RWPE1 (cell line): ENCODE results near the gene SPATA6L.

Experiments
- CTCF ChIA-PET: fragments of 350-600 bp; sonication (Branson Sonifier 250); formaldehyde crosslinking; extraction: SDS; loops from one replicate; lab custom pipeline; 2021; lab: Yijun Ruan, JAX
- POLR2A ChIA-PET: fragments of 400-600 bp; formaldehyde crosslinking; extraction: SDS; loops from one replicate; lab custom pipeline; 2020; ENCODE audit warnings: antibody characterized with exemption; ENCODE audit not compliant: low non-redundant PET; lab: Yijun Ruan, JAX
- DNase-seq: peaks from one replicate; pipeline ENCODE4 v3.0.0; 2012; ENCODE audit warnings: low spot score
- H3K27ac ChIP-seq: fragments of 450-650 bp; 2 replicates; pipeline ENCODE4 v1.5.1; 2017
- CTCF ChIP-seq: fragments of 450-650 bp; conservative IDR thresholded peaks from 2 replicates; pipeline ENCODE4 v1.5.1; 2017; ENCODE audit warnings: low read depth, mild to moderate bottlenecking

Gene SPATA6L

GRCh38 chr9:4581861-4582565 is 84.3 kb downstream of the SPATA6L start:
- H3K27ac ChIP-seq = no peak overlapping the region
- CTCF ChIA-PET = no interaction called here
- no peak for TF ChIP-seq CTCF
- POLR2A ChIA-PET = no interaction called here
- no peak for DNase-seq

- no peak overlapping the region for H3K27ac ChIP-seq
- DNase-seq = no peak
- CTCF ChIA-PET = no interaction called here
- POLR2A ChIA-PET = no interaction called here
- no peak for TF ChIP-seq CTCF
Measured at GRCh38 chr9:4581035-4581760, 85.1 kb downstream of the SPATA6L start.

GRCh38 chr9:4579001-4579400 is 87.3 kb downstream of the SPATA6L start:
- POLR2A ChIA-PET = no interaction called here
- DNase-seq = no peak
- CTCF ChIA-PET = no interaction called here
- no peak for TF ChIP-seq CTCF
- H3K27ac ChIP-seq = no peak overlapping the region

GRCh38 chr9:4576448-4576847 is 89.8 kb downstream of the SPATA6L start:
- no peak overlapping the region for H3K27ac ChIP-seq
- no peak for DNase-seq
- CTCF ChIA-PET = no interaction called here
- POLR2A ChIA-PET = no interaction called here
- TF ChIP-seq CTCF = no peak

- TF ChIP-seq CTCF = no peak
- ChIA-PET POLR2A (no interaction called here), CTCF (no interaction called here)
- H3K27ac ChIP-seq = no peak overlapping the region
- DNase-seq = no peak
Measured at GRCh38 chr9:4575997-4576396, 90.3 kb downstream of the SPATA6L start.

- ChIA-PET CTCF (no interaction called here), POLR2A (no interaction called here)
- TF ChIP-seq CTCF = no peak
- H3K27ac ChIP-seq = no peak overlapping the region
- DNase-seq = no peak
Measured at GRCh38 chr9:4574657-4575243, 91.5 kb downstream of the SPATA6L start.
